HG02885 (cell line): ENCODE measurements around the gene ATP8A1.
"Not testable (repeated sequence)": the region's sequence is repeated elsewhere in the genome, so short reads cannot be mapped to it uniquely, and the experiment has no call there.

Experiments used
- ATAC-seq: cut with Tn5 transposase; IDR thresholded peaks from one replicate; pipeline ENCODE4 v1.9.1; 2021; ENCODE audit warnings: mild to moderate bottlenecking; ENCODE audit not compliant: unreplicated experiment, poor library complexity

Gene ATP8A1

GRCh38 chr4:42391981-42392380 is 264.9 kb downstream of the ATP8A1 start:
- no peak for ATAC-seq

- no peak for ATAC-seq
Measured at GRCh38 chr4:42391355-42391664, 265.6 kb downstream of the ATP8A1 start.

- ATAC-seq: peak; percentile 49
Measured at GRCh38 chr4:42390622-42391354, 266.1 kb downstream of the ATP8A1 start.

GRCh38 chr4:42385516-42385915 is 271.4 kb downstream of the ATP8A1 start:
- ATAC-seq: no peak

GRCh38 chr4:42381666-42382065 is 275.2 kb downstream of the ATP8A1 start:
- no peak for ATAC-seq

GRCh38 chr4:42377497-42377896 is 279.4 kb downstream of the ATP8A1 start:
- ATAC-seq: no peak

- not testable (repeated sequence) for ATAC-seq
Measured at GRCh38 chr4:42372303-42372702, 284.6 kb downstream of the ATP8A1 start.

GRCh38 chr4:42371305-42372252 is 285.3 kb downstream of the ATP8A1 start:
- ATAC-seq: peak; percentile 75

- no peak for ATAC-seq
Measured at GRCh38 chr4:42369489-42369888, 287.4 kb downstream of the ATP8A1 start.

GRCh38 chr4:42366959-42367358 is 289.9 kb downstream of the ATP8A1 start:
- no peak for ATAC-seq

GRCh38 chr4:42364266-42365053 is 292.4 kb downstream of the ATP8A1 start:
- no peak for ATAC-seq

- ATAC-seq: no peak
Measured at GRCh38 chr4:42363614-42364013, 293.3 kb downstream of the ATP8A1 start.

GRCh38 chr4:42362591-42362990 is 294.3 kb downstream of the ATP8A1 start:
- ATAC-seq: no peak

- ATAC-seq: no peak
Measured at GRCh38 chr4:42361456-42361855, 295.4 kb downstream of the ATP8A1 start.

GRCh38 chr4:42360256-42360669 is 296.6 kb downstream of the ATP8A1 start:
- ATAC-seq: no peak

GRCh38 chr4:42359711-42360110 is 297.2 kb downstream of the ATP8A1 start:
- ATAC-seq: no peak
